HG02759 (cell line): Measurements from ENCODE around the gene TWIST2.

Source experiments
- ATAC-seq: cut with Tn5 transposase; IDR thresholded peaks from one replicate; pipeline ENCODE4 v1.9.1; 2021; ENCODE audit warnings: mild to moderate bottlenecking, moderate library complexity; ENCODE audit not compliant: unreplicated experiment

TWIST2 gene

GRCh38 chr2:238888781-238889180 lies 40.9 kb downstream of the TWIST2 start:
- no peak for ATAC-seq

- ATAC-seq: no peak
These were observed 42.2 kb downstream of the TWIST2 start for GRCh38 chr2:238890131-238890530.

- no peak for ATAC-seq
These were observed 43.0 kb downstream of the TWIST2 start for GRCh38 chr2:238890618-238891456.

- no peak for ATAC-seq
These were observed 43.7 kb downstream of the TWIST2 start for GRCh38 chr2:238891457-238892203.

- no peak for ATAC-seq
These were observed 44.3 kb downstream of the TWIST2 start for GRCh38 chr2:238892204-238892500.

- ATAC-seq: no peak
These were observed 44.9 kb downstream of the TWIST2 start for GRCh38 chr2:238892796-238893195.

GRCh38 chr2:238893349-238894000 lies 45.6 kb downstream of the TWIST2 start:
- no peak for ATAC-seq

- ATAC-seq: no peak
These were observed 46.5 kb downstream of the TWIST2 start for GRCh38 chr2:238894226-238894949.

GRCh38 chr2:238894950-238895298 lies 47.0 kb downstream of the TWIST2 start:
- no peak for ATAC-seq

GRCh38 chr2:238895361-238895882 lies 47.5 kb downstream of the TWIST2 start:
- ATAC-seq: no peak

GRCh38 chr2:238895891-238896600 lies 48.2 kb downstream of the TWIST2 start:
- no peak for ATAC-seq

- no peak for ATAC-seq
These were observed 48.8 kb downstream of the TWIST2 start for GRCh38 chr2:238896641-238897040.

GRCh38 chr2:238897122-238897880 lies 49.4 kb downstream of the TWIST2 start:
- no peak for ATAC-seq

- no peak for ATAC-seq
These were observed 50.0 kb downstream of the TWIST2 start for GRCh38 chr2:238897911-238898311.

- no peak for ATAC-seq
These were observed 50.8 kb downstream of the TWIST2 start for GRCh38 chr2:238898534-238899281.

GRCh38 chr2:238899386-238899785 lies 51.5 kb downstream of the TWIST2 start:
- ATAC-seq: no peak

- ATAC-seq: no peak
These were observed 52.6 kb downstream of the TWIST2 start for GRCh38 chr2:238900511-238900910.

GRCh38 chr2:238901461-238902057 lies 53.7 kb downstream of the TWIST2 start:
- no peak for ATAC-seq

GRCh38 chr2:238902285-238902684 lies 54.4 kb downstream of the TWIST2 start:
- no peak for ATAC-seq
